ENCODE results near the gene CNNM1.

DNA sequence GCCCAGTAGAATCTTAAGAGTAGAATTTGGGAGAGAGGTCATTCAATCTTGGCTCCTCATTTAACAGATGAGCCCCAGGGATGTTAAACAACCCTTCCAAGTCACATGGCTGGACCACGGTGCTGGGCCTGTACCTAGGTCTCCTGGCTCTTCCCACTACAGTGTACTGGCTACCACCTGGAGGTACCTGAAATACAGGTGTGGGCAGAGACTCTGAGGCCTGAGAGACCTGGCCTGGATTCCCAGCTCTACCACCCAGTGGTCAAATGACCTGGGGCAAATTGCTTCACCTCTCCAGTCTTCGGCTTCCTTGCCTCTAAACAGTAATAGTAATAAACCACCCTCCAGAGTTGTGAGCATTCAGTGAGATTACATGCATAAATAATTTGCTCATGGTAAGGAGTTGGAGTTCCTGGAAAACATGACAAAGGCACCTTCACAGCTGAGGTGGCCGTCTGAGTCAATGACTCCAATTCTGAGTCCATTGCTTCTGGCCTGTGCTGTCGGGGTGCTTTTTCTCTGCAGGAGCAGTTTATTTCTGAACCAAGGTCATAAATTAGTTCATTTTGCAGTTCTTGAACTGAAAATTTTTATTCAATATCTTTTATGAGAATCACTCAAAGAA is 98.5 kb downstream of the CNNM1 start:
- no peak for TF ChIP-seq POLR2AphosphoS5 (IDR thresholded peaks at IDR 0.05)
- TF ChIP-seq, protein P1, sequence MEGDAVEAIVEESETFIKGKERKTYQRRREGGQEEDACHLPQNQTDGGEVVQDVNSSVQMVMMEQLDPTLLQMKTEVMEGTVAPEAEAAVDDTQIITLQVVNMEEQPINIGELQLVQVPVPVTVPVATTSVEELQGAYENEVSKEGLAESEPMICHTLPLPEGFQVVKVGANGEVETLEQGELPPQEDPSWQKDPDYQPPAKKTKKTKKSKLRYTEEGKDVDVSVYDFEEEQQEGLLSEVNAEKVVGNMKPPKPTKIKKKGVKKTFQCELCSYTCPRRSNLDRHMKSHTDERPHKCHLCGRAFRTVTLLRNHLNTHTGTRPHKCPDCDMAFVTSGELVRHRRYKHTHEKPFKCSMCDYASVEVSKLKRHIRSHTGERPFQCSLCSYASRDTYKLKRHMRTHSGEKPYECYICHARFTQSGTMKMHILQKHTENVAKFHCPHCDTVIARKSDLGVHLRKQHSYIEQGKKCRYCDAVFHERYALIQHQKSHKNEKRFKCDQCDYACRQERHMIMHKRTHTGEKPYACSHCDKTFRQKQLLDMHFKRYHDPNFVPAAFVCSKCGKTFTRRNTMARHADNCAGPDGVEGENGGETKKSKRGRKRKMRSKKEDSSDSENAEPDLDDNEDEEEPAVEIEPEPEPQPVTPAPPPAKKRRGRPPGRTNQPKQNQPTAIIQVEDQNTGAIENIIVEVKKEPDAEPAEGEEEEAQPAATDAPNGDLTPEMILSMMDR (IDR thresholded peaks at IDR 0.05): no peak
- no peak for TF ChIP-seq POLR2A (IDR thresholded peaks at IDR 0.05)
- no peak for TF ChIP-seq EP300 (IDR thresholded peaks at IDR 0.05)

All from suprapubic skin (tissue), 4 donors.